GM21423 (cell line): ENCODE results near the gene APOL4.
"Not testable (repeated sequence)": the region's sequence is repeated elsewhere in the genome, so short reads cannot be mapped to it uniquely, and the experiment has no call there.

Experiments
- ATAC-seq: cut with Tn5 transposase; IDR thresholded peaks from one replicate; pipeline ENCODE4 v1.9.1; 2021; ENCODE audit warnings: mild to moderate bottlenecking, moderate library complexity; ENCODE audit not compliant: unreplicated experiment

The APOL4 gene

DNA sequence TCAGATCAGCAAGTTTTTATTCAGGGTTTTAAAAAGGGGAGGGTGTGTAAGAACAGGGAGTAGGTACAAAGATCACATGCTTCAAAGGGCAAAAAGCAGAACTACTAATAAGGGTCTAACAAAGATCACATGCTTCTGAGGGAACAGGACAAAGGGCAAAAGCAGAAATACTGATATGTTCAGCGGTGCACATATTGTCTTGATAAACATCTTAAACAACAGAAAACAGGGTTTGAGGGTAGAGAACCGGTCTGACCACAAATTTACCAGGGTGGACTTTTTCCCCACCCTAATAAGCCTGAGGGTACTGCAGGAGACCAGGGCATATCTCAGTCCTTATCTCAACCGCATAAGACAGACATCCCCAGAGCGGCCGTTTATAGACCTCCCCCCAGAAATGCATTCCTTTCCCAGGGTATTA is 7.9 kb upstream of the APOL4 start:
- ATAC-seq: not testable (repeated sequence)

DNA sequence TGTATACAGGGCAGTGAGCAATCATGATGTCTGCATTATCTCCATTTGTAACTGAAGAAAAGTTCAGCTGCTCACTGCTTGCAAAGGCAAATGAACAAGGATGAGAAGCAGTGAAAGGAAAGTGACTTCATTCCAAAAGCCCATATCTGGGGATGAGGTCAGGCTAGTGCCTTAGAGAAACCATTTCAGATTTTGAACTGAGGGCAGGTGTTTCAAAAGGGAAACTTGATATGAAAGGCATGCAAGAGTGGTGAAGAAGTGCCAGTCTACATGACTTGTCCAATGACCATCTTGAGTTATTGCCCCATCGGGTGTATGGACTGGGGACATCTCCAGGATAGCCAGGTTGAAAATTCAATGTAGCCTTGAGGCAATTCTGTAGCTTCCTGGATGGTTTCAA is 7.3 kb upstream of the APOL4 start:
- ATAC-seq: no peak

DNA sequence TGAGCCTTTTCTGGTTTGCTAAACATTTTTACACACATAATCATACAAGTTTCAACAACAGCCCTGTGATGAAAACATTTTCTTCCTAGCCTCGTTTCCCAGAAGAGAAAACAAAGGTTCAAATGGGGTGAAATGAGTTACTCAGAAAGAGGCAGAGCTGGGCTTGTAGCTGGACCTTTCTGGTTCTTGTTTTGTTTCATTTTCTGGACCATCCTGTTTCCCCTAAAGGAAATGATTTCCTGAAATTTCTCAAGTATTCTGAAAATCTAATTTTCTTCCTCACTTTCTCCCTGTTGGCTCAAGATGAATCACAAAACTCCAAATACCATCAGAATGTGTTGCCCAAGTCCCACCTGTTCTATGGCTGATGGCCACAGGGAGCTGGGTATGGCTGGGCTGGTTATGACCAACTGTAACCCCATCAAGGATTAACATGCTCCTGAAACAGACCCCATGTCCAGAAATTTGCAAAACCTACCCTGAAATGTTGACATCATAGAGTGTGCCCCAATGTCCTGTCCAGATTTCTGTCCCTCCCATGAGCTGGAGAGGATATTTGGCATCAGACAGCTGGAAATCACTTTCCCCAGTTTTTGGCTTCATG is 6.7 kb upstream of the APOL4 start:
- ATAC-seq: no peak

DNA sequence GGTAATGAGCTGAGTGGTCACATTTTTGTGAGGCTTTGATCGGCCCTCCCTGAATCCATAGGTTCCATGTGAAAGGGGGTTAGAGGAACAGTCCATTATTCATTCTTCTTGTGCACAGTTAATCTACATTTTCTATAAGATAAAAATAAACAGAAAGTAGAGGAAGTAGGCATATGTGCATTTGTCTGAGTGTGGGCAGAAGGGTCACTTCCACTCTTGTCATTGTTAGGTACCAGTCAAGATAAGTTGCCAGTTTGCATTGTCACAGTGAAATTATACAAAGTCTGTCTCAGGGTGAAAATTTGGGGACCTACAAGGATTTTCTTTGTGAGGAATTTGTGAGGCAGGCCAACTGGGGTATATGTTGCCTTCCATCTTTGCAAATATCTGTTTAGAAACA is 4.6 kb upstream of the APOL4 start:
- no peak for ATAC-seq

DNA sequence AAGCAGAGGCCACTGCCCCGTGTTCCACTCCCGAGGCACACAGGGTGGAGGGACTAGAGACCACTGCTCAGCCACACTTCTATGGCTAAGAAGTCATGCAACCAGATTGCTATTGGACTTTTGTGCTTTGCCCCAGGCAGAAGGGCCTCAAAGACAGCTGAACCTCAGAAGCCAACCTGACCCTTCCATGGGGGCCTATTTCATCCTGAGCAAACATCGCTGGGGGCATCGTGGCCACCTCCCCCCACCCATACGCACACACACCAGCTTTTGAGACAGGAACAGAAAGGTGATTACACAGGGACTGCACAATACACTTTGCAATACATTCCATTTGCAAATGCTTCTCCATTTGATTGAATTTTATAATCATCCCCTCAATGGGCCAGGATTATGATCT is 4.0 kb upstream of the APOL4 start:
- not testable (repeated sequence) for ATAC-seq

DNA sequence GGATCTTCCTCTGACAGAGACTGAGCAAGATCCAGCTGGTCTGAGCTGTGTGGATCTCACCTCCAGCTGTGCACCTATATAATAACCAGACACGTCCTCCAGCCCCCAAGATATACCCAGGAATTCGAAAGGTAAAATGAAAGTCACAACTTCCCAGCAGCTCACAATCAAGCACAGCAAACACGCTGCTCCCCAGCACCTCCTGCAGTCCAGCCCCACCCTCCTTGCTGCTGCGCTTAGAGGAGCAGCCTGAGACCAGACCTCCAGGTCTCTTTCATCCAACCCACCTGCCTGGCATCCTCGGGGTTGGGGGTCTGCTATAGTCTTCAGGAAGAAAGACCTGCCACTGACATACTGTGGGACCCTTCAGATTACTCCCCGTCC is 3.0 kb upstream of the APOL4 start:
- ATAC-seq: no peak

DNA sequence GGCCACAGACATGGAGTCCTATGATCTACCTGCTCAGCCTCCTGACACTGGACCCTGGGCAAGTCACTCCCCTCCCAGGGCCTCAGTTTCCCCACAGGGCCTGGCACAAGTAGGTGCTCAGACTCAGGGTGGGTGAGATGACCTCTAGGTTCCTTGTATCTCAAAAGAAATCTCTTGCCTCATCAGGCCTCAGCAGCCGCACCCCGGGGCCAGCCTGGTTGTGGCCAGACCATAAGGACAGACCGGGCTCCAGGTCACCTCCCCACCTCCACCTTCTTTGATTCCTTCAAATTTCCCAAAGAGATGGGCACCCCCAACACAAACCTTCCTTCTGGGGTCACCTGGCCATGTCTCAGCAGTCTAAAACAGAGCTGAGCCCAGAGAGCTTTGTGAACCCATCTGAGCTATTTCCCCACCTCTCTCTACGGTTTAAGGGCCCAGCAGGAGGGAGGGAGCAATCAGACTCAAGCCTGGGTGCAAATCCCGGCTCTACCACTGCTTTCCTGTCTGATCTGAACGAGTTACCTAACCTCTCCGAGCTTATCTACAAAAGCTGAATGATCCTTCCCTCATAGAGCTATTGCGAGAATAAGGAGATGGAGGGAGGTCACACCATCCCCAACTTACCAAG is 2.5 kb upstream of the APOL4 start:
- no peak for ATAC-seq

DNA sequence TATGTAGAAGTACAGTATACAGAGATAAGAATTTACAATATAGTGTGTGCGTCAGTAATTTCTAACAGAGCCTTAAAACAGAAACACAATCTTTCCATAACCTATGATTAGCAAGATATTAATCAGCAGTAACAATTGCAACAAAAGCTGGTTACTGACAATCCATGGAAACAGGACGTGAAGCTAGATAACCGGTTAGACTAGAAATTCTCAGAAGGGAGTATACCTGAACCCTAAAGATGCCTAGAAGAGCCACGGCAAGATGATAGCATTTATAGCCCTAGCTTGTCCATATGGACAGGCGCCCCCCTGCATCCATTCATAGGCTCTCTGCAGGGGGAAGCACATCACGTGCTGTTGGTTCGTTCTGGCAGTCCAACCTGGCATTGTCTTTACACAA is 1.8 kb upstream of the APOL4 start:
- ATAC-seq: not testable (repeated sequence)

DNA sequence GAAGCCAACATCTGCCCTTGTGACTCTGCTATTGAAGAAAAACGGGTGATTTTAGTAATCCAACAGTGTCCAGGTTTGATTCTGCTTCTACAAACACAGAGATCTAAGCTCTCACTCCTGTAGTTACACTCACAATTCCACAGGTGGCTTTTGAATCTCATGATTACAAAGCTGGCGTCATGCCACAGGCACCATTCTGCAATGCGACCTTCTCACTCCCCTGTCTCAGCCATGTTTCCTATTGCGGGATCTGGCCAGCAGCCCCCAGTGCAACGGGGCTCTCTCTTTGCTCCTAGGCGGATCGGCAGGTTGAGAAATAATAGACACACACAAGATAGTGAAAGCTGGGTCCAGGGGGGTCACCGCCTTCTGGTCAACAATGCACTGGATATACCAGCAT is 1.3 kb upstream of the APOL4 start:
- ATAC-seq: not testable (repeated sequence)

DNA sequence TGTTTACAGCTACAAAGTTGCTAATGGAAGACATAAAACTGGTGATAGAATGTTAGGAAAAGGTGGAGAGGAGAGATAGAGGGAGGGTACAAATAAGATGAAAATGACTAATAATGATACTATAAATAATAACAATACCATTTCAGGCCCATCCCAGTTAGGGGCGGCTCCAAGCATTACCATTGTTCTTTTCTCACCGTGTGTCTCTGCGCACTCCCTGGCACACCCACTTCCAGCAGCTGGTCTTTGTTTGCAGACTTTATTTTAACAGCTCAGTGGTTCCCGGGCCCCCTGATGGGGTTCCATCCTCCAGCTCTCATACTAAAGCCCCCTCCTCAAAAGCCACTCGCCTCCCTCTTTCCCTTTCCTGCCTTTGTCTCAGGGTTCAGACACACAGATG is 584 bp downstream of the APOL4 start:
- not testable (repeated sequence) for ATAC-seq

DNA sequence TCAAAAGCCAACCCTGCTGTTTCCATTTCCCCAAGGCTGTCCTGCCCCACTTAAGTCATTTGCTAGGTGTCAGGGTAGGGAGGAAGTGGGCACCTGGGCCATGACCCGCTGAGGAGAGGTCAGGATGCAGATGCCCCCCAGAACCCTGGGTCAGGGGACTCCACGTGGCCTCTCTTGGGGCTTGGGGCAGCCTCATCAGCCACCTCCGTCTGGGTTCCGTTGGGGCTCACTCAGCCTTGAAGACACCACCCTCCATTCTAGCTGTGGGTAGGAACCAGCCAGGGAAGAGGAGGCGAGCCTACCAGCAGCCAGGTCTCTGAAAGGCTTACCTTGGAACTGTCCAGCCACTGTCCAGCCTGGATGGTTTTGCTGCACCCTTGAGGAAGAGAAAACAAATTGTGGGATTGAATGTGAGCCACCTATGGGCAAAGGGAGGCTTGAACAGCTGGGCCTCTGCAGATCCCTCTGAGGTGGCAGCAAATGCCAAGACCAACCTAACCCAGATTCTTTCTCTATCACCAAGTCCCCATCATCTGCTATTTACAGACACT is 2.5 kb downstream of the APOL4 start:
- no peak for ATAC-seq

DNA sequence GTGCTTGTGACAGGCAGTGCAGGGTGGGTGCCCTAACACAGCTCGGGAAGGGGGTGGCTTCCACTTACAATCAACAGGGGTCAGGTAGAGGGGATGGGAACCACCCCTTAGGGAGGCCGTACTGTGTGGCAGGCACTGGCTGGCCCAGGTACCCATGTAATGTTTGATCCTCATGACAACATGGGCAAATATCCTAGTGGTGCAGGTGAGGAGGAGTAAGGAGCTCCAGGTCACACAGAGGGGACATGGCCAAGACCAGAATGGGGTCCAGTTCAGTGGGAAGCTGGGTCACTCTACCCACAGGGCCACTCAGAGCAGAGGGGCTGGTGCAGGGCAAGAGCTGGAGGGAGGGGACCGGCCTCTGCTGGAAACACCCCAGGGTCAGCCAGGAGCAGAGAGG is 3.1 kb downstream of the APOL4 start:
- ATAC-seq: no peak

DNA sequence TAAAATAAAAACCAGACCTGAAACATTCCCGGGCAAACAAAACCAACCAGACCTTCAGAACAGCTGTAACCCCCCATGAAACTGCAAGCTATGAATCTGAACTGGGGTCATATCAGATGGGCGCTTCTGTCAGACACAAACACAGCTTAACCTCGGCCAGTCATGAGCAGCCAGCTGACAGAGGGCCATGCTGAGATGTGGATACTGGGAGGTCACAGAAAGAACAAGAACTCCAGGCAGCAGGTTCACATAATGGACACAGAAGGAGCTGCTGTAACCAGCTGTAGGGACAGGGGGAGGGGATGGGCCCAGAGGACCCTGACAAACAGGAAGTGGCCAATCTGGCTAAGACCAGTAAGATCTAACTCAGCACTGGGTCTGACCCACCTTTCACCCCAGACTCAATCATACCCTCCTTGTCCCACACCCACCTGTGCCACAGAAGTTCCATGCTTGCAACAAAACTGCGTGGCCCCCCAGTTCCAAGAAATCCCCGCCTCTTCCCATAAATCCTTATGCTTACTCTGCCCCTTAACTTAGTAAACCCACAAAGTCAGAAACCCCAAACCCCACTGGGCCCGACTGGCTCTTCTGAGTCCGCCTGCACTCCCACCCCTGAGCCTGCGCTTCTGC is 4.0 kb downstream of the APOL4 start:
- ATAC-seq: no peak

DNA sequence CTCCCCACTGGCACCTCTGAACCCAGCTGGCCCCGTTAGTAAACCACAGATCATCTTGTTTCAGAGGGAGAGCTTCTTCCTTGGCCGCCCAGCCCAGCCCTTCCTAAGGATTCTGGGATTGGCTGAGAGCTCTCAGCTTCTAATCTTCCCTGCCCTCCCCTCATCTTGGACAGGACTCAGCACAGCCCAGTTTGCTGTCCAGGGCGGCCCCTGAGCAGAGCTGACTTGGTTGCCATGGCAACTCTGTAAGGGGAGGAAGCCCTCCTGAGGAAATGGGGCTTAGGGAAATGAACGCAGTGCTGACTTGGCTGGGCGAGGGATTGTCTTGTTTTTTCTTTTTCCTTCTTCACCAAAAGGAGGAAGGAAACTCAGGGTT is 4.6 kb downstream of the APOL4 start:
- no peak for ATAC-seq

DNA sequence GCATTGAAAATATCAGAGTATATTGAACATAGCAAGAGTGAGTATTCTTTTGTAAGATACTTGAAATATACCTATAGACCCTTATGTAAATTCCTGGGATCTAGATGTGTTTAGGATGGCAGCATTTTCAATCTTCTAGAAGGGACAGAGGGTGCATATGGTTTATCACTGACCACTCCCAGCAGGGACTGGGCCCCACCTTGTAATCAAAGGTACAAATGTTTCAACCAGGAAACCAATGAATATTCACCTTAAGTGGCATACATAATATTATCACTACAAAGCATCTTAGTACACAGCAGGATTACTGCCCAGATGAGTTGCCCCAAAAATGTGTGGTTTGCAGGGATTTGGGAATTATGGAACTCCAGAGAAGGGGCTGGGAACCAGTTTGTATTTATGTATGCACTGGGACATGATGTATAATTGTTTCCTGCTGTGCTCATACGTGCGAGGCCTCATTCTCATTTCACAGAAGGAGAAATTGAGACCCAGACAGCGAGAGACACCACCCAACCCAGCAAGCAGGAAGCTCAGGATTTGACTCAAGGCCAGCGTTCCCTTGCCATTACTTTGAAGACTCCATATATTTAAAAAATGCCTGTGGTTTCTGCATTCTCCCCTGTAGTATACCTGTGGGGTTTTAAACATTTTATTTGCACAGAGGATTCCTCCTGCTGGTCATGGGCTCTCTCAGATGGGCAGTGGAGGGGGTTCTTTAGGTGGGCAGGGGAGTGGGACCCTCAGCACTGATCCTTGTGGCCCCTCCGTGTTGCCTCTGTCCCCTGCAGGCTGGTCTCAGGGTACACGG is 5.2 kb downstream of the APOL4 start:
- no peak for ATAC-seq

DNA sequence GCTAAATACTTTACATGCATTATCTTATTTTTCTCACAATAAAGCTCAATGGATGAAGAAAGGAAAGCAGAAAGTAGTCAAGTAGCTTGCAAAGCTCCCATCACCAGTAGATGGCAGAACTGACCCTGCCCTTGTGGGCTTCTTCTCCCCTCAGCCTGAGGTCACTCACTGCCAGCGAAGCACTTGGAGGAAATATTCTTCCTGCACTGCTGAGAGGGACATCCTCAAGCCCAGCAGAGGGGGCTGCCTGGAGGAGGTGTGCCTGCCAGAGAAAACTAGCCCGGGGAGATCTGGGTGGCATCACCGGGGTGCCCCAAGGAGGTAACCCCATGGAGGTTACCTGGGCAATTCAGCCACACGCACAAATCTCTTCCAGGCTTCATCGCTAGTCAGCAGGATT is 6.6 kb downstream of the APOL4 start:
- ATAC-seq: no peak

DNA sequence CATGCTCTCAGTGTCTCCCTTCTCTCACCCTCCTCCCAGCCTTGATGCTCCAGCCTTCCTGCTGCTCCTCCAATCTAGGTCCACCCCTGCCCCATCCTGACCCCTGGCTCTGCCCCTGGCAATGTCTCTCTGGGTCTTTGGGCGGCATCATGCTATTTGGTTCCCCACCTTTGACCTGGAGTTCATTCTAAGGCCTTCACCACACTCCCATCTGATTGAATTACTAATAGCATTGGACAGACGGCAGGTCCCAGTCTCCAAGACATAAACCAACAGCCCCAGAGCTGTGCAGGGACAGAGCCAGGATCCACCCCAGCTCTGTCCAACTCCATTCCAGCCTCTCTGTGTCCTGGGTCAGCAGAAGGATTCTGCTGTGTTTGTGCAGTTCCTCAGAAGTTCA is 7.2 kb downstream of the APOL4 start:
- ATAC-seq: no peak

DNA sequence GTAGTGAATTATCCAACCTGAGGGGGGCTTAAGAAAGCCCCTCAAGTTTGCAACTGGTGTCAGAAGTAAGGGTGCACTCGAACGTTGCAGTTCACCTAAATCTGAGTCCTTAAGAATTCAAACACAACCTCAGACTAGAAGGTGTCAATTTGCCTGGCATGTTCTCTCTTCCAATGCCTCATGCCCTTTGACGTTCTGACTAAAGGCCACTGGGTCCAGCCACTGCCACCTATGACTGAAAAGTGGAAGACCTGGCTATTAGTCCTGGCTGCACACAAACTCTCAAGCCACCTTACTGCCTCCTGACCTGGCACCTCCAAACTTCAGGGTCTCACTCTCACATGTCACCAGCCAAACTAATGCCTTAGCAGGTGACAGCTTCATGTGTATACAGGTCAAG is 8.0 kb downstream of the APOL4 start:
- ATAC-seq: no peak

DNA sequence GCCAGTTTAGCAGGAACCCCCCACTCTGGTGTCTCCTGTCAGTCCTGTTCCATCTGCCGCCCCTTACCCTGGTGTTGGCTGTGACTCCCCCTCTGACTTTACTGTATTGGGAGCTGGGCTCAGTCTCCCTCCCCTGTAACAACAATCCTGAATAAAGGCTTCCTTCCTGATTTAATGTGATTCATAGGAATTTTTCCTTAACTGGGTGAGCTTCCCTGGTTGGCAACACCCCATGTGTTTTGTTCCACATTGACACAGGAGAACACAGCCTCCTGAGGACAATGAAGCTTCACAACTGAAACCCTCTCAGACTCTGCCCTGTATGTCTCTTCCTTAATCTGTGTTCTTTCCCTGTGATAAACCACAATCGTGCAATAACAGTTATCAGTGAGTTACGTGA is 8.4 kb downstream of the APOL4 start:
- ATAC-seq: no peak

DNA sequence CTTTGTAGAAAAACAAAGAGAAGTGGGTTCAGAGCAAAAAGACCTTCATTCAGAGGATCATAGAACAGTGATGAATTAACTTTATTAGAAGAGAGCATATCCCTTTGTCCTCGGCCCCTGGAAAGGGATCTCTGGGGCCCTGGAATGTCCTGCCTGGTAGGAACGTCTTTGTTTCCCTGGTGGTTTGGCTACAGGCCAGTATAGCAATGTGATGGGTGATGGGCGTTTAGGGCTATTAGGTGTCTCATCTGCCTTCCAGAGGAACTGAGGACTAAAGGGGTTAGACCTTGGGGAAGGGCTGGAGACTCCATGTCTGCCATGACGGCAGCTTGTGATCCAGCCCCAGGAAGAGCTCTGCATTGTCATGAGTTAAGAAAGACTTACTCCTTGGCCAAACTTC is 9.1 kb downstream of the APOL4 start:
- ATAC-seq: no peak

DNA sequence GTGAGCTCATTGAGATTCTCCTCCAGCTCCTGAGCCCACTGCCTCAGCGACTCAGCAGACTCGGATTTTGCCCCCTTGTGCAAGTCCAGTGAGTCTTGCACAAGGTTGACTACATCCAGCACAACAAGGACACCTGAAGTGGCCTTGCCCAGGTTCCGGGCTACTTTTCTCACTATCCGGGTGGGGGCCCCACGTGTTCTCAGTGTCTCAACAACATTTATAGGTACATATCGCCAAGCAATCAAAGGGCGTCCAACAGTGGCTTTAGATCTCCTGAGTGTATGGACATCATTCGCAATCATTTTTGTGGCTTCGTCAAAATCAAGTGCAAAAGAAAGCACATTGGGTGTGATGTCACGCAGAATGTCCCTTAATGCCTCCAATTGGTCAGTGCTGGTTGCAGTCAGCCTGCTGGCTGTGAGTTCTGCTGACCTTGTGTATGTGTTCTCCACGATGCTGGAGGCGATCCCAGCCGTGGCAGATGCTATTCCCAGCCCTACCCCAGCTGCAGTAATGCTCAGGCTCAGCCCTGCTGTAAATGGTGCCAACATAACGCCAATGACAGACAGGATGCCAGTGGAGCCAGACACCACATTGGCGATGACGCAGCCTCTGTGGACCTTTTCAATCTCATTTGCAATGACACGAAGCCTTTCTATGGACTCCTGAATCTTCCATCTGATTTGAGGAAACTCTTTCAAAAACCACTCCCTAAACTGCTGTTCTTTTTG is 10.3 kb downstream of the APOL4 start:
- no peak for ATAC-seq
